Testis (tissue), 3 donors: ENCODE results near the gene CTNNA1. TPM values are rescaled to one million over a fixed set of nuclear protein-coding genes. Genes with fewer than 3 reads are reported as not detected.
"Not testable (repeated sequence)": the region's sequence is repeated elsewhere in the genome, so short reads cannot be mapped to it uniquely, and the experiment has no call there.

ENCODE experiments used
- DNase-seq: peaks from one replicate; pipeline ENCODE4 v3.0.0-alpha.2; 2019
- H3K27ac ChIP-seq, 2 donors: fragments of 200-600 bp; sonication (generic); one replicate each; pipeline ENCODE4 v1.5.1; 2019
- H3K27me3 ChIP-seq: fragments of 200-600 bp; sonication (generic); one replicate; pipeline ENCODE4 v1.5.1; 2019
- H3K36me3 ChIP-seq: fragments of 200-600 bp; sonication (generic); one replicate; pipeline ENCODE4 v1.5.1; 2017; ENCODE audit warnings: low read depth; ENCODE audit errors: missing control alignments
- H3K4me1 ChIP-seq: fragments of 200-600 bp; sonication (generic); one replicate; pipeline ENCODE4 v1.5.1; 2019
- H3K4me3 ChIP-seq, 2 donors: fragments of 200-600 bp; sonication (generic); one replicate each; pipeline ENCODE4 v1.5.1; 2017 to 2019
- H3K9me3 ChIP-seq: fragments of 200-600 bp; sonication (generic); one replicate; pipeline ENCODE4 v1.5.1; 2017
- CTCF ChIP-seq, 3 experiments: fragments of 450-650 bp in 2 of 3; fragments of 200-600 bp in 1 of 3; sonication (generic) in 1 of 3; IDR thresholded peaks; one replicate each; pipeline ENCODE4 v1.5.1; 2016 to 2019; ENCODE audit warnings: antibody characterized with exemption in 3 of 3, mild to moderate bottlenecking in 2 of 3, moderate library complexity in 1 of 3
- POLR2A ChIP-seq: fragments of 450-650 bp; IDR thresholded peaks from one replicate; pipeline ENCODE4 v1.6.1; 2017; ENCODE audit warnings: antibody characterized with exemption, mild to moderate bottlenecking, moderate library complexity
- WGBS, 2 donors: methylation state at CpG; one replicate each; pipeline ENCODE4 v1.1.5; 2018; 5-methylcytosine and 5-hydroxymethylcytosine counted together
- intact Hi-C: fragments of 100-400 bp; cut with DNase I; formaldehyde crosslinking; loops from one replicate; pipeline ENCODE4 v1.15.1; 2023; ENCODE audit warnings: low total_unique reads
- polyA plus RNA-seq: library from polyadenylated mRNA; stranded (reverse); fragments of 350-450 nt; fragmentation: Illumina TruSeq; extraction: RNeasy Lipid Tissue Mini Kit (QIAGEN cat#74804); gene quantifications from one replicate; pipeline ENCODE4 v1.2.3, GENCODE V29; 2014; ENCODE audit warnings: low read depth, low replicate concordance; ENCODE audit not compliant: insufficient read depth
- total RNA-seq, 2 donors: library from RNA; depleted of rRNA; stranded (reverse); fragments of >200 nt; gene quantifications; one replicate each; pipeline ENCODE4 v1.2.3, GENCODE V29; 2016

Gene CTNNA1
- total and polyA plus RNA-seq, 3 donors from 2014 or later, result 107 to 154 (median 135) TPM

- H3K4me3 ChIP-seq, result no peak overlapping the region
- H3K27ac ChIP-seq, result no peak overlapping the region
- H3K9me3 ChIP-seq, result no peaks in the 10 kb centered on the region
- no peak for DNase-seq
- intact Hi-C loops, result no loop called here
- TF ChIP-seq POLR2A, result no peak
- TF ChIP-seq CTCF (IDR thresholded peaks at IDR 0.05), result no peak
- no peaks in the 10 kb centered on the region for H3K36me3 ChIP-seq
- no peaks in the 10 kb centered on the region for H3K27me3 ChIP-seq
- WGBS, 2 donors, result 68 to 79% methylated on average over 4 of the region's 4 CpGs
- no peaks in the 10 kb centered on the region for H3K4me1 ChIP-seq
Measured at GRCh38 chr5:138918686-138919085, 165.5 kb downstream of the CTNNA1 start.

GRCh38 chr5:138920181-138920580, 167.0 kb downstream of the CTNNA1 start:
- intact Hi-C loops, result loop anchor here (10.0 kb wide), 1 partner anchor 65 kb away; no protein-coding TSS in a partner anchor
- DNase-seq, result no peak
- no peaks in the 10 kb centered on the region for H3K9me3 ChIP-seq
- no peak overlapping the region for H3K4me3 ChIP-seq
- TF ChIP-seq POLR2A (no peak), CTCF (IDR thresholded peaks at IDR 0.05) (no peak)
- H3K4me1 ChIP-seq, result no peaks in the 10 kb centered on the region
- no peak overlapping the region for H3K27ac ChIP-seq
- no peaks in the 10 kb centered on the region for H3K36me3 ChIP-seq
- 91 to 93% methylated on average over 6 to 8 of the region's 8 CpGs for WGBS, 2 donors
- no peaks in the 10 kb centered on the region for H3K27me3 ChIP-seq

GRCh38 chr5:138921362-138921761, 168.1 kb downstream of the CTNNA1 start:
- H3K4me3 ChIP-seq, H3K36me3 ChIP-seq, H3K4me1 ChIP-seq, DNase-seq, H3K27ac ChIP-seq, H3K27me3 ChIP-seq, H3K9me3 ChIP-seq: not testable (repeated sequence)
- 85 to 89% methylated on average over 2 of the region's 2 CpGs for WGBS, 2 donors
- intact Hi-C loops, result loop anchor here (10.0 kb wide), 1 partner anchor 67 kb away; no protein-coding TSS in a partner anchor

GRCh38 chr5:138922494-138922893, 169.3 kb downstream of the CTNNA1 start:
- TF ChIP-seq POLR2A (no peak), CTCF (IDR thresholded peaks at IDR 0.05) (no peak)
- no peak for DNase-seq
- WGBS, 2 donors, result 94 to 100% methylated on average over 2 of the region's 2 CpGs
- Histone ChIP-seq H3K9me3 (no peaks in the 10 kb centered on the region), H3K4me1 (peaks cover 10% of the 10 kb centered on the region), H3K27me3 (no peaks in the 10 kb centered on the region), H3K36me3 (no peaks in the 10 kb centered on the region), H3K4me3 (no peak overlapping the region), H3K27ac (no peak overlapping the region)
- intact Hi-C loops, result loop anchor here (10.0 kb wide), 1 partner anchor 68 kb away; no protein-coding TSS in a partner anchor

- WGBS, 2 donors, result 91% methylated on average over 12 of the region's 12 CpGs
- Histone ChIP-seq H3K9me3 (no peaks in the 10 kb centered on the region), H3K4me1 (peaks cover 21% of the 10 kb centered on the region), H3K4me3 (no peak overlapping the region), H3K27me3 (no peaks in the 10 kb centered on the region), H3K27ac (no peak overlapping the region), H3K36me3 (no peaks in the 10 kb centered on the region)
- intact Hi-C loops, result loop anchor here (10.0 kb wide), 1 partner anchor 70 kb away; no protein-coding TSS in a partner anchor
- no peak for DNase-seq
- TF ChIP-seq POLR2A (no peak), CTCF (IDR thresholded peaks at IDR 0.05) (no peak)
Measured at GRCh38 chr5:138925090-138925635, 171.9 kb downstream of the CTNNA1 start.
